A549 (cell line): Measurements from ENCODE around the gene SPRR1A. TPM values are rescaled to one million over a fixed set of nuclear protein-coding genes. Genes with fewer than 3 reads are reported as not detected.

ENCODE experiments used
- ATAC-seq, 2 experiments: fragments of 200-7000 bp in 1 of 2; fragments of >200 bp in 1 of 2; cut with Nextera tagmentation in 1 of 2; cut with Tn5 transposase in 1 of 2; 3 replicates each; pipeline versions ENCODE4 v1.8.0 to v1.9.1; 2018 to 2020; ENCODE audit warnings: mild to moderate bottlenecking in 1 of 2, moderate library complexity in 1 of 2
- CTCF ChIA-PET: fragments of 300-600 bp; sonication (Branson Sonifier 250); formaldehyde crosslinking; extraction: SDS; loops from one replicate; lab custom pipeline; 2021; ENCODE audit warnings: antibody characterized with exemption, inconsistent platforms; lab: Yijun Ruan, JAX
- POLR2A ChIA-PET: fragments of 350-600 bp; formaldehyde crosslinking; extraction: SDS; loops from one replicate; lab custom pipeline; 2021; ENCODE audit warnings: antibody characterized with exemption, inconsistent platforms; lab: Yijun Ruan, JAX
- DNase-seq, 2 experiments: peaks; one replicate each; pipeline versions ENCODE4 v3.0.0 to v3.0.0-alpha.2; 2011 to 2016; ENCODE audit warnings: low read depth in 1 of 2, low spot score in 1 of 2
- FAIRE-seq: peaks from 2 replicates; lab custom pipeline; 2011; peaks lifted over from hg19 to GRCh38; lab: Jason Lieb, UNC
- H3K27ac ChIP-seq, 2 experiments: fragments of >200 bp; sonication (Bioruptor Twin); formaldehyde crosslinking; 3 replicates each; pipeline ENCODE4 v1.5.1; 2016 to 2017
- H3K4me1 ChIP-seq: fragments of >200 bp; sonication (Bioruptor Twin); formaldehyde crosslinking; 3 replicates; pipeline ENCODE4 v1.6.1; 2016
- H3K4me2 ChIP-seq: fragments of >200 bp; sonication (Bioruptor Twin); formaldehyde crosslinking; 3 replicates; pipeline ENCODE4 v1.6.1; 2016
- H3K4me3 ChIP-seq: fragments of >200 bp; sonication (Bioruptor Twin); formaldehyde crosslinking; 3 replicates; pipeline ENCODE4 v1.5.1; 2016
- H3K9me3 ChIP-seq: fragments of >200 bp; sonication (Bioruptor Twin); formaldehyde crosslinking; 3 replicates; pipeline ENCODE4 v1.6.1; 2016
- BCL3 ChIP-seq: fragments of >200 bp; sonication (Bioruptor Twin); formaldehyde crosslinking; IDR thresholded peaks from 3 replicates; pipeline ENCODE4 v1.6.1; 2016
- BHLHE40 ChIP-seq: IDR thresholded peaks from 2 replicates; pipeline ENCODE4 v1.6.1; 2012; ENCODE audit warnings: low read depth, low read length, inconsistent platforms
- CHD4 ChIP-seq: fragments of 200-600 bp; sonication (generic); IDR thresholded peaks from 2 replicates; pipeline ENCODE4 v1.6.1; 2016; ENCODE audit warnings: antibody characterized with exemption, mild to moderate bottlenecking, borderline replicate concordance
- HOXB5 ChIP-seq: fragments of 250-450 bp; sonication (Bioruptor Pico); IDR thresholded peaks from 2 replicates; pipeline ENCODE4 v1.5.0; 2020; ENCODE audit warnings: mild to moderate bottlenecking, moderate library complexity
- KDM5A ChIP-seq: fragments of 200-600 bp; sonication (generic); IDR thresholded peaks from 2 replicates; pipeline ENCODE4 v1.6.1; 2016; ENCODE audit warnings: antibody characterized with exemption, mild to moderate bottlenecking
- MAX ChIP-seq: IDR thresholded peaks from 2 replicates; pipeline ENCODE4 v1.6.1; 2012
- MYC ChIP-seq: IDR thresholded peaks from 2 replicates; pipeline ENCODE4 v1.6.1; 2012; ENCODE audit warnings: mild to moderate bottlenecking, inconsistent platforms, low read length, improper control_type of control experiment, borderline replicate concordance
- POLR2AphosphoS2 ChIP-seq: conservative IDR thresholded peaks from 2 replicates; pipeline ENCODE4 v1.6.1; 2012; ENCODE audit warnings: low read length, improper control_type of control experiment, inconsistent platforms
- RARB ChIP-seq: fragments of 250-450 bp; sonication (Bioruptor Pico); IDR thresholded peaks from 2 replicates; pipeline ENCODE4 v1.8.0; 2021; ENCODE audit warnings: mild to moderate bottlenecking, moderate library complexity
- REST ChIP-seq: fragments of 200-600 bp; sonication (generic); IDR thresholded peaks from 2 replicates; pipeline ENCODE4 v1.6.1; 2016; ENCODE audit warnings: antibody characterized with exemption, mild to moderate bottlenecking, moderate library complexity
- TFCP2L1 ChIP-seq: fragments of 250-450 bp; sonication (Bioruptor Pico); IDR thresholded peaks from 2 replicates; pipeline ENCODE4 v1.5.0; 2021; ENCODE audit warnings: mild to moderate bottlenecking
- USF2 ChIP-seq: fragments of 450-650 bp; IDR thresholded peaks from 2 replicates; pipeline ENCODE4 v1.6.1; 2014; ENCODE audit warnings: antibody characterized with exemption
- WGBS: methylation state at CpG from one replicate; pipeline ENCODE4 v1.1.6; 2017; ENCODE audit errors: missing lambda C conversion rate; 5-methylcytosine and 5-hydroxymethylcytosine counted together
- polyA plus RNA-seq, 4 experiments: library from polyadenylated mRNA; depleted of rRNA in 3 of 4; stranded (reverse); fragments of >200 nt; fragmentation: RNase III in 1 of 4; extraction: RNeasy Plus Mini Kit Qiagen cat#74134 plus additional on column Dnase treatment in 1 of 4; gene quantifications; 2 replicates in 3 of 4; 3 replicates in 1 of 4; pipeline ENCODE4 v1.2.3, GENCODE V29; 2011 to 2017
- TF ChIP-seq, protein P1 (sequence below): fragments of 150-350 bp; IDR thresholded peaks from 2 replicates; pipeline ENCODE4 v1.6.1; 2014; ENCODE audit warnings: low read depth, mild to moderate bottlenecking, low read length
- TF ChIP-seq, protein P2 (sequence below): fragments of 250-450 bp; sonication (Bioruptor Pico); IDR thresholded peaks from 2 replicates; pipeline ENCODE4 v1.5.0; 2021; ENCODE audit warnings: mild to moderate bottlenecking, moderate library complexity, borderline replicate concordance

The SPRR1A gene
- polyA plus RNA-seq, 2 of the 4 experiments (the other 2 are of a cell fraction), result not detected

DNA sequence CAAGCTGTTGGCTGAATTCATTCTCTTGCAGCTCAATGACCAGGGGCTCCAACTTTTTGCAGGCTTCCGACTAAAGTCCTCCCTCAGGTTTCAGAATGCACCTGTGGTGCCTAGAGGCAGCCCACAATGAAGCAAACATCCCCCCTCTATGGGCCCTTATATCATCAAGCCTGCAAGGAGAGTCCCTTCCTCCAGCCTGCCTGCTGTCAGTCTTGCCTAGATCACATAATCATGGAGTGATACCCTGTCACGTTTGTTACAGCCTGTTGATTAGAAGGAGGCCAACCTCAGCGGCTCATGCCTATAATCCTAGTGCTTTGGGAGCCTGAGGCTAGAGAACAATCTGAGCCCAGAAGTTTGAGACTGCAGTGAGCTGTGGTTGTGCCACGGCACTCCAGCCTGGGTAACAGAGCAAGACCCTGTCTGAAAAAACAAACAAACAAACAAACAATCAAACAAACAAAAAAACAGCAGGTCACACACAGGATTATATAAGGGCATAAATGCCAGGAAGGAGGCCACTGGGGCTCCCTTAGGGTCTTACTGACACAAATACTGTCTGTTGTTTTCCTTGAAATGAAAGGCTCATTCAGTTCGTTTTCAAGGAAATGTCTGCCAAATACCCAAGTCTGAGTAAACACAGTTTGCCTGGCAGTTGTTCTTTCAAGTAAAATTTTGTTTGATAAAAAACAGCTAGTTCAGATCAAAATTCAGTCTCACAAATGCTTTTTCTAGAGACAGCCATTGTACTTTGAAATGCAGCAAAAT is 12.9 kb downstream of the SPRR1A start (continued):
- TF ChIP-seq KDM5A (no peak), CHD4 (no peak), POLR2AphosphoS2 (no peak), TFCP2L1 (no peak)

DNA sequence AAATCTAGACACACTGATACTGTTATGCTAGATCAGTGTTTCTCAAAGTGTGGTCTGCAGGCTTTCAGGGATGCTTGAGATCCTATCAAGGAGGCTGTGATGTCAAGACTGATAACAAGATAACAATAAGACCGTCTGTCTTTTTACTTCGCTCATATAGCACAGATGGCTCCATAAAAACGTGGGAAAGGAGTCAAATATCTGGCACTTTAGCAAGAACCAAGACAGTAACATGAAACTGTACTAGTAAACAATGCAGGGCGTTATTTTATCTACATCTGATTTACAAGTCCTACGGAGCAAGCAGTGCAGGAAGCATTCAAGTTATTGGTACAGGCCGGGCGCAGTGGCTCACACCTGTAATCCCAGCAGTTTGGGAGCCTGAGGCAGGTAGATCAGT is 14.0 kb downstream of the SPRR1A start:
- Histone ChIP-seq H3K4me3 (no peak overlapping the region), H3K9me3 (0 out of 3 replicates have a peak, but pooled peaks cover 2% of the 10 kb centered on the region), H3K4me2 (no peak overlapping the region), H3K4me1 (no peaks in the 10 kb centered on the region), H3K27ac (no peak overlapping the region)
- ChIA-PET CTCF (no interaction called here), POLR2A (no interaction called here)
- WGBS, result 13% methylated on average over 7 of the region's 7 CpGs
- FAIRE-seq (no peak), ATAC-seq (no peak), DNase-seq (no peak)
- TF ChIP-seq MAX (no peak), RARB (CRISPR knock-in tag) (no peak), BHLHE40 (no peak)

- FAIRE-seq (no peak), DNase-seq (no peak), ATAC-seq (no peak)
- Histone ChIP-seq H3K4me1 (no peaks in the 10 kb centered on the region), H3K4me3 (no peak overlapping the region), H3K27ac (no peak overlapping the region), H3K9me3 (0 out of 3 replicates have a peak, but pooled peaks cover 2% of the 10 kb centered on the region), H3K4me2 (no peak overlapping the region)
- CTCF ChIA-PET, result interaction anchor here (1.2 kb wide), 1 partner anchor 11 kb away, joined by 3 read pairs; no protein-coding TSS in a partner anchor
- TF ChIP-seq USF2 (no peak), REST (no peak), POLR2AphosphoS2 (no peak), BCL3 (no peak), HOXB5 (CRISPR knock-in tag) (no peak), TFCP2L1 (no peak), MYC (no peak)
- TF ChIP-seq, protein P1, sequence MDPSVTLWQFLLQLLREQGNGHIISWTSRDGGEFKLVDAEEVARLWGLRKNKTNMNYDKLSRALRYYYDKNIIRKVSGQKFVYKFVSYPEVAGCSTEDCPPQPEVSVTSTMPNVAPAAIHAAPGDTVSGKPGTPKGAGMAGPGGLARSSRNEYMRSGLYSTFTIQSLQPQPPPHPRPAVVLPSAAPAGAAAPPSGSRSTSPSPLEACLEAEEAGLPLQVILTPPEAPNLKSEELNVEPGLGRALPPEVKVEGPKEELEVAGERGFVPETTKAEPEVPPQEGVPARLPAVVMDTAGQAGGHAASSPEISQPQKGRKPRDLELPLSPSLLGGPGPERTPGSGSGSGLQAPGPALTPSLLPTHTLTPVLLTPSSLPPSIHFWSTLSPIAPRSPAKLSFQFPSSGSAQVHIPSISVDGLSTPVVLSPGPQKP, result no peak
- TF ChIP-seq, protein P2, sequence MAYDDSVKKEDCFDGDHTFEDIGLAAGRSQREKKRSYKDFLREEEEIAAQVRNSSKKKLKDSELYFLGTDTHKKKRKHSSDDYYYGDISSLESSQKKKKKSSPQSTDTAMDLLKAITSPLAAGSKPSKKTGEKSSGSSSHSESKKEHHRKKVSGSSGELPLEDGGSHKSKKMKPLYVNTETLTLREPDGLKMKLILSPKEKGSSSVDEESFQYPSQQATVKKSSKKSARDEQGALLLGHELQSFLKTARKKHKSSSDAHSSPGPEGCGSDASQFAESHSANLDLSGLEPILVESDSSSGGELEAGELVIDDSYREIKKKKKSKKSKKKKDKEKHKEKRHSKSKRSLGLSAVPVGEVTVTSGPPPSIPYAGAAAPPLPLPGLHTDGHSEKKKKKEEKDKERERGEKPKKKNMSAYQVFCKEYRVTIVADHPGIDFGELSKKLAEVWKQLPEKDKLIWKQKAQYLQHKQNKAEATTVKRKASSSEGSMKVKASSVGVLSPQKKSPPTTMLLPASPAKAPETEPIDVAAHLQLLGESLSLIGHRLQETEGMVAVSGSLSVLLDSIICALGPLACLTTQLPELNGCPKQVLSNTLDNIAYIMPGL (CRISPR knock-in tag), result no peak
- POLR2A ChIA-PET, result no interaction called here
- 50% methylated on average over 4 of the region's 4 CpGs for WGBS
These were observed 14.6 kb downstream of the SPRR1A start for GRCh38 chr1:152998476-152998875.
